ENCODE data around the gene NOXO1.
"Not testable (repeated sequence)": the region's sequence is repeated elsewhere in the genome, so short reads cannot be mapped to it uniquely, and the experiment has no call there.

Gene NOXO1

GRCh38 chr16:1981398-1981836, at the start of gene NOXO1:
Gene NOXO1, minus strand, starts transcription at chr16:1981469. Its CDS starts 290 bp downstream, at chr16:1981179.
- no peak for DNase-seq

GRCh38 chr16:2030036-2030435, 48.8 kb upstream of the NOXO1 start:
- DNase-seq: no peak

- DNase-seq: no peak
These were observed 48.1 kb upstream of the NOXO1 start for GRCh38 chr16:2029350-2029749.

GRCh38 chr16:2028620-2029220, 47.5 kb upstream of the NOXO1 start:
- no peak for DNase-seq

GRCh38 chr16:2028146-2028545, 46.9 kb upstream of the NOXO1 start:
- no peak for DNase-seq

- DNase-seq: no peak
These were observed 46.0 kb upstream of the NOXO1 start for GRCh38 chr16:2027024-2028010.

- no peak for DNase-seq
These were observed 45.3 kb upstream of the NOXO1 start, which contains the start of gene NHERF2 for GRCh38 chr16:2026461-2027023. Gene NHERF2, plus strand, starts transcription at chr16:2026902. Its CDS starts 104 bp downstream, at chr16:2027006.

- DNase-seq: no peak
These were observed 44.7 kb upstream of the NOXO1 start for GRCh38 chr16:2025878-2026460.

- DNase-seq: no peak
These were observed 44.0 kb upstream of the NOXO1 start for GRCh38 chr16:2025251-2025650.

GRCh38 chr16:2024032-2024420, 42.8 kb upstream of the NOXO1 start:
- DNase-seq: no peak

- DNase-seq: peak; percentile 70 to 77
These were observed 42.1 kb upstream of the NOXO1 start for GRCh38 chr16:2023092-2024031.

GRCh38 chr16:2022723-2023091, 41.4 kb upstream of the NOXO1 start:
- DNase-seq: peak in 1 of 2 experiments; percentile 36

GRCh38 chr16:2019921-2020831, 38.9 kb upstream of the NOXO1 start:
- no peak for DNase-seq

- no peak for DNase-seq
These were observed 38.2 kb upstream of the NOXO1 start, which contains the start of gene NPW for GRCh38 chr16:2019518-2019920. Gene NPW, plus strand, starts transcription at chr16:2019785.

- no peak for DNase-seq
These were observed 35.2 kb upstream of the NOXO1 start for GRCh38 chr16:2016407-2016922.

- no peak for DNase-seq
These were observed 34.6 kb upstream of the NOXO1 start for GRCh38 chr16:2015947-2016208.

- DNase-seq: no peak
These were observed 34.1 kb upstream of the NOXO1 start for GRCh38 chr16:2015117-2015946.

GRCh38 chr16:2013527-2013926, 32.3 kb upstream of the NOXO1 start:
- DNase-seq: no peak

- DNase-seq: not testable (repeated sequence)
These were observed 30.5 kb upstream of the NOXO1 start for GRCh38 chr16:2011726-2012125.

Data from SHP77 (cell line).